ENCODE measurements around the gene LRRC59.

Gene LRRC59

DNA sequence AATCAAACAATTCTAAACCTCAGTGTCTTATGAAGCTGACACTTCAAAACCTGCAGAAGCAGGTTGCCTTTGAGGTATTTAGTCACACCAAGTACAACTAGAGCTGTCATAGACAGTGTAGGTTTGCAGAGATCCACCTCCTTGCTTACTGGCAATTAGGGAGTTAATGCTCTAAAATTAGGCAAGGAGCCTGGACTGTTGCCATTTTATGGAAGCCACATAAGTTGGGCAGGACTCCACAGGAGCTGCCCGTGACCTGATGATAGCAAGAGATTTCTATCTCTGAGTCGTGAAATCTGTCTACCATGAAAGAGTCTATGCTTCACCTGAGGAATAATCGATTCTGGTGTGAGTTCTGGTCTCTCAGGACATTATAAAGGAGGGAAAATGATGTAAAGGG, 15.4 kb downstream of the LRRC59 start:
- no peak for DNase-seq

GRCh38 chr17:50381260-50381815, 16.0 kb downstream of the LRRC59 start:
- no peak for DNase-seq

DNA sequence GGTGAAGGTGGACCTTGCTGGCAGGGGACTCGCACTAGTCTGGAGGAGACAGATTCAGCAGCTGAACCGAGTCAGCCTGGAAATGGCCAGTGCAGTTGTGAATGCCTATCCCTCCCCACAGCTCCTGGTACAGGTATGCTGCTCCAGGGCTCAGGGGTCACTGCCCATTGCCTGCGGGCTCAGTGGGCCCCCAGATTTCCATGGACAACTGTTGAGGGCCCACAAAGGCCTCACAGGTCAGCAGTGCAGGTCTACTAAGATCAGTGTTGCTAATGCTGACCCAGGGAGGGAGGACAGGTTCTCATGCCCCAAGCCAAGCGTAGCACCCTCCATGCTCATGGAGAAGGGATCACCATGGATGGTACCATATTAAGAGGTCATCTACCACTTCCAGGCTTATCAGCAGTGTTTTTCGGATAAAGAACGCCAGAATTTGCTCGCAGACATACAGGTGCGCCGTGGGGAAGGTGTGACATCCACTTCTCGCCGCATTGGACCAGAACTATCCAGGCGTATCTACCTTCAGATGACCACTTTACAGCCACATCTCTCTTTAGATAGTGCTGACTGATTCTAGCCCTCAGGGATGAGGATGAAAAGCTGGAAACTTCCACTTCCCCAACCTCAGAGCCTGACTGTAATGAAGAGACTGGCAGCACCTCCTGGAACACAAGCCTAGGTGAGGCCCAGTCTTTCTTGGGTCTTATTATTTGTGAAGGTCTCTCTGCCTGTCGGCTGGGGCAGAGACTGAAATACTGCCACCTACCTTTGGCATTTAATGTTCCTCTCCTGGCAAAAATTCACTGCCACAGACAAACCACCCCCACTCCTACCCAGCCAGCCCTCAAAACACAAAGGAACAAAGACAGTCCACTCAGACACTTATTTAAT, 16.7 kb downstream of the LRRC59 start:
- no peak for DNase-seq

- no peak for DNase-seq
Measured at GRCh38 chr17:50379351-50380132, 17.8 kb downstream of the LRRC59 start.

- DNase-seq = no peak
Measured at GRCh38 chr17:50375858-50376538, 21.3 kb downstream of the LRRC59 start.

- no peak for DNase-seq
Measured at GRCh38 chr17:50373705-50374104, 23.6 kb downstream of the LRRC59 start.

GRCh38 chr17:50372758-50373556, 24.4 kb downstream of the LRRC59 start, which contains the start of the genes EME1 and MRPL27:
TSS of gene EME1 (plus strand) at chr17:50373229. CDS start at chr17:50375209, 1,980 bp downstream.
TSS of gene MRPL27 (minus strand) at chr17:50373184. CDS start at chr17:50373170, 14 bp downstream.
- DNase-seq = peak; percentile 89

DNA sequence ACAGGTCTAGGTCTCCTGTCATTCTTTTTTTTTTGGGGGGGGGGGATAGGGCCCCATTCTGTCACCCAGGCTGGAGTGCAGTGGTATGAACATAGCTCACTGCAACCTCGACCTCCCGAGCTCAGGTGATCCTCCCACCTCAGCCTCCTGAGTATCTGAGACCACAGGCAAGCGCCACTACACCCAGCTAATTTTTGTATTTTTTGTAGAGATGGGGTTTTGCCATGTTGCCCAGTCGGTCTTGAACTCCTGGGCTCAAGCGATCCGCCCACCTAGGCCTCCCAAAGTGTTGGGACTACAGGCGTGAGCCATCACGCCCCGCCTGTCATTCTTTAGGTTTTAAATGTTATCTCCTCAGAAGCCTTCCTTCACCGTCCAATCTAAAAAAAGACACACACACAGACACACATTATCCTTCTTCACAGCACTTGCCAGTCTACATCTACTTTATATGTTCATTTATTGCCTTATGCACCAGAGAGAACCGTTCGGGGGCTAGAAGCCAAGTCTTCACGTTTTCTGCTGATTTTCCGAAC, 25.0 kb downstream of the LRRC59 start:
- DNase-seq = no peak

GRCh38 chr17:50371526-50371925, 25.8 kb downstream of the LRRC59 start:
- DNase-seq = no peak

- DNase-seq = no peak
Measured at GRCh38 chr17:50370052-50370451, 27.3 kb downstream of the LRRC59 start.

DNA sequence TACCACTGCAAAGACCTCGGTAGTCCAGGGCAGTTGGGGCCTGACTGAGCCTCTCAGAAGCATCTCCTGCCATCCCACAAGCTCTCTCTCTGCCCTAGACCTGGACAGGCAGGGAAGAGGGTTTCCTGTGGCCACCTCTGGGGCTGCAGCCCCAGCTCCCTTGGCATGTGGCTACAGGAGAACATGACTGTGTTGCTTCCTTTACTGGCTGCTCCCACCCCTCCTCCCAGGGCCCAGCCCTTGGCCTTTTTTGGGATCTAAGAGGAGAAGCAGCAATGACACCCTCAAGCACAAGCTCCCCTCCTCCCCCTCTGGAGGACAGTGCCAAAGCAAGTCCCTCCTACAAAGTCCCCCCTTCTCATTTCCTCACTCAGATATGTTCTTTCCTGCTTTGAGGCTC, 29.9 kb downstream of the LRRC59 start:
- DNase-seq = no peak

DNA sequence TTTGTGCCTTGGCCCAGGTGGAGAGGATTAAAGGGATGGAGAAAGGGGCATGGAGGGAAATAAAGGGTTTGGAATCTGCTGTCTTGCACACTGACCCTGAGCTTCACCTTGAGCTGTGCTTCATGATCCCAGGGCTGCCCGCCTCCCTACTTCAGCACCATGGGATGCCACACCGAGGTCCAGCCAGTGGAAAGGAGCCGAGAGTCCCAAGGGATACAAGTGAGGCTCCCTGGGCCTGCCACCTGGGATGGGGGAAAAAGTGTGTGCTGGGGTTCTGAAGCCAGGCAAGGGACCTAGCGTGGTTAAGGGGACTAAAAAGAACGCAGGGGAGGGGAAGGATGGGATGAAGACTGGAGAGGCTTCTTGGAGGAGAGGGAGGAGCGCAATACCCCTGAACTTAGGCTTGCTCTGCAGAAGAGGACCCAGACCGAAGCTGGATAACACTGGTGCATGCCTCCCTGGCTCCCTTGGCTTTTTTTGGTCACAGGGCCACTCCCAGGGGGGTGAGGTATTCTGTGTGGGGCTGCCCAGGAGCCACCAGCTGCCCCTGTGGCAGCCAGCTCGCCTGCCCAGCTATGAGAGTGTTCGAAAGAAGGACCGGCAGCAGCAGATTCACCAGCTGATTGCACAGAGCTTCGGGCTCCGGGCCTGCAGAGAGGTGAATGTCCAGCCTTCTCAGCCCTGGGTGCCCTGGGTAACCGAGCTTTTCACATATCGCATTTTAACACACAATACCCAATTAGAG, 31.5 kb downstream of the LRRC59 start:
- DNase-seq = no peak

- DNase-seq = no peak
Measured at GRCh38 chr17:50365165-50365564, 32.2 kb downstream of the LRRC59 start.

DNA sequence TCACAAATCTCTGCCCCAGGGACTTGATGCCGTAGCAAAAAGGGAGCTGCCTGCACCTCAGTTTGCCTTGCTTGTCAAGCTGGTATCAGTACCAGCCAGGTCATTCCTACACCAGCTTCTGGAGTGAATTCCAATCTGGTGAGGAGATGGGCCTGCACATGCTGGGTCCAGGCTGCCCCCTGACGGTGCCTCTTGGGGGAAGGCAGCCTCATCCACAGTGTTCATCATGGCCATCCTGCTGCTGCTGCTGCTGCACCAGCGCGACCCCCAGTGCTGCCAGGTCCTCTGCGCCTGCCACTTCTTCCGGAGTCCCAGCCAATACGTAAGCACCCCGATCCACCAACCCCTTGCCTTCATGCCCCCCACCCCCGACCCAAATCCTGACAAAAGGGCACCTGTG, 32.6 kb downstream of the LRRC59 start:
- peak; percentile 79 for DNase-seq

GRCh38 chr17:50364061-50364458, 33.3 kb downstream of the LRRC59 start:
- DNase-seq = no peak

DNA sequence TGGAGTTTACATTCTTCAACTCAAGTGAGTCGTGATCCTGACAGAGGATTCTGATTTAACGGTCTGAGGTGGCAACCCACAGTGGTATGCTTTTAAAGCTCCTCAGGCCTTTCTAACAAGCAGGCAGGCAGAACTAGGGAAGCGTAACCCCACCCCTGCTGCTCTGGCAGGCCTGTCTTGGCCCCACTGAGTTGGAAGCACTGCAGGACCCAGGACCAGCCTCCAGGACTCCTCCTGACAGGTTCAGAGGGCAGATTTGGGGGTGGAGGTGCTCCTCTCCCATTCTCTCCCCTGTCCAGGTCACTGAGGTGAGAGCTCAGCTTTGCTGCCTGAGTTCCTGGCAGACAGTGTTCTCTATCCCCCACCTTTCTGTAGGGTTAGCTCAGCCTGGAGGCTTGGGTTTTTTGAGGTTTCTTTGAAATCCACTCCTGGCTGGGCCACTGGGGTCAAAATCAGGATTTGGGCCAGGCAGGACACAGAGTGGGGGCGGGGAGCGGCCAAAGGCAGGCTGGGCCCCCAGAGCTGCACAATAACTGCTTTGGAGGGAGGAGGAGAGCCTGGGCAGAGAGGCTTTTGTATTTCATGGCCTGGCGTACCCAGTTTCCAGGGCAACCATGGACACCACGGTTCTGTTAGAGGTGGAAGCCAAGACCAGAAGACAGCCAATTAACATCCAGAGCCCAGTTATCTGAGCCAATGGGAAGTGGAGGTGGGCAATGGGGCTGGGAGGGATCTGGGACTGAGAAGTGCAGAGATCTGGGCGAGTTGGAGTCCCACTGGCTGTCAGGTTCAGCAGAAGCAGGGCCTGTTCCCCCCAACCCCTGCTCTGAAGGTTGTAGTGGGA, 33.9 kb downstream of the LRRC59 start:
- peak; percentile 41 for DNase-seq

DNA sequence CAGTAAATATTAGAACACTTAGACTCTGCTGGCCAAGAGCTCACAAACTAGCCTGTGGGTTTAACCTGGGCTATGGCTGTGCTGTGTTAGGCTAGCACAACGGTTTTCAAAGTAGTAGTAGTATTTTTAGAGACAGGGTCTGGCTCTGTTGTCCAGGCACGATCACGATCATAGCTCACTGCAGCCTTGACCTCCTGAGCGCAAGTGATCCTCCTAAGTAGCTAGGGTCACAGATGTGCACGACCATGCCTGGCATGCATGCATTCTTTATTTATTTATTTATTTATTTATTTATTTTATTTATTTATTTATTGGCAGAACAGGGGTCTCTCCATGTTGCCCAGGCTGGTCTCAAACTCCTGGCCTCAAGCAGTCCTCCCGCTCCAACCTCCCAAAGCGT, 34.7 kb downstream of the LRRC59 start:
- no peak for DNase-seq

DNA sequence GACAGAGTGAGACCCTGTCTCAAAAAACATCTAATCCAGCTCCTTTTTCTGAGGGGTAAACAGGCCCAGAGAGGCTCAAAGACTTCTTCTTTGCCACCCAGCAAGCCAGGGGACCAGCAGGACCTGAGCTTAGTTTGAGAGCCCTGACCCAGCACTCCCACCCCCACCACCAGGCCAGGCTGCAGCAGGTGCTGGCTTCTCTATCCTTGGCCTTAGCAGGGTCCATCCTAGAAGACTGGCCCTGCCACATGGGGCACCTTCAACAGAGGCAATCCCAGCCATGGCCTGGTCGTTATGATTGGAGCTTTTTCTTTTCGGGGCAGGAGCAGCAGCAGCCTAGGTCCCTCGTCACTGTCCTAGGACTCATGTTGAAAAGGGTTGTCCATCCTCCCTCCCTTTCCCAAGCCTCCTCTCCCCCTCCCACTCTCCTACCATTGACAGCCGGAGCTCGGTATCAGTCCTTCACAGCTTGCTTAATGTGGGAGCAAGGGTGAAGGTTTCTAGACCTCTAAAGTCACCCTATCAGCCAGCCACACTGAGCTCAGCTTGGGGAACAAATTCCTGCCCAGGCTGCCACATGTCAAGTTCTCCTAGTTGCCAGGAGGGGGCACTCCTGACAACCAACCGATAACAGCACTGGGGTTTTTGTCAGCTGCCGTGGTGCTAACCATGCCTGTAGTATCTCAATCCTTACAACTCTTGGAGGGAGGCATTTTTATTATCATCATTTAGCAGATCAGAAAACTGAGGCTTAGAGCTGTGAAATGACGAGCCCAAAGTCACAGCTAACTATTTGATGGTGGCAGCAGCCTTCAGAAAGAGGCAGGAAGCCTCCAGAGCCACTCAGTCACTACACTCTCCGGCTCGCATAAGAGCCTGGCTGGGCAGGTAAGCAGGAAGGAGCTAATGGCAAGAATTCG, 35.5 kb downstream of the LRRC59 start:
- DNase-seq = peak; percentile 67
